ENCODE data around the gene EML1.

EML1 gene

DNA sequence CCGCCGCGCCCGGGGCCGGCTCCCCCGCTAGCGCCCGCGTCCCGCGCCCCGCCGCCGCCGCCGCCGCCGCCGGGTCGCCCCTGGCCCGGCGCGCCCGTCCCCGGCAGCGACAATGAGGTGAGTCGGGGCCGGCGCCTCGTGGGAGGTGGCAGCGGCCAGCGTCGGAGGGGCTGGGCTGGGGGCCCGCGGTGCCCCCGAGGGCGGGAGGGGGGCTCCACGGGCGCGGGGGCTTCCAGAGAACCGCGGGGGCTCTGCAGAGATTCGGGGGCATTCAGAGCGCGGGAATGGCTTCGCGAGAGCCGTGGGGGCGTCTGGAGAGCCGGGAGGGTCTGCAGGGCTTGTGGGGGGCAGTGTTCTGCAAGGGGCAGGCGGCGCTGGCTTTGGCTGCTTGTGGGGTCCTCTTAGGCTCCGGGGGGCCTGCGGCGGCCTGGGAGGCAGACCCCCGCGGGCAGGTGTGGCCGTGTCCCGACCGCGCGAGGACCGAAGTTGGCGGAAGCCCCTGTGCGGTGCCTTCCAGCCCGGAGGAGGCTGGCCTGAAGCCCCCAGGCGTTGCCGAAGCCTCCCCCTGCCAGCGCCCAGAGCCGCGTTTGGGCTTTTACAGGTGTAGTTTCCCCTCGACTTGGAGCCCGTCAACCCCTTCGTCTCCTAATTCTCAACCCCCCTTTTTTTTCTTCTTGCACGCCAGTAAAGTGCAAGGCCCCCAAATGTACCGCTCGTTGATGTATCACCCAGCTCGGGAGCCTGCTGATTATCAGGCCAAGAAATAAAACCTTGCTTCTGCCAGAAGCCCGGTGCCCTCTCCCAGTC is 178.9 kb downstream of the EML1 start:
- peak; percentile 43 to 55 for DNase-seq

GRCh38 chr14:99972748-99973466 is 179.7 kb downstream of the EML1 start:
- DNase-seq, result no peak

DNA sequence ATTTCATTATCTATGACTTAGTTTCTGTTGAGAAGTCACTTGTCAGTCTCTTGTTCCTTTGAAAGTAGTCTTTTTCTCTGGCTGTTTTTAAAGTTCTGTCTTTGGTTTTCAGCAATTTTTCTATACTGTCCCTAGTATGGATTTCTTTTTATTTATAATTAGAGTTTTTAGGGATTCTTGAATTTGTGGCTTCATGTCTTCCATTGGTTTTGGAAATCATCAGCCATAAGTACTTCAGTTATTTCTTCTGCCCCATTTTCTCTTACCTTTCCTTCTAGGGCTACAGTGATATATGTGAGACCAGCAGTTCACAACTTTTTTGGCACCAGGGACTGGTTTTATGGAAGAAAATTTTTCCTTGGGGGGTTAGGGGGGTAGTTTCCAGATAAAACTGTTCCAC is 182.0 kb downstream of the EML1 start:
- no peak for DNase-seq

- no peak for DNase-seq
Measured at GRCh38 chr14:99976021-99976420, 182.8 kb downstream of the EML1 start.

GRCh38 chr14:99976681-99977080 is 183.5 kb downstream of the EML1 start:
- no peak for DNase-seq

DNA sequence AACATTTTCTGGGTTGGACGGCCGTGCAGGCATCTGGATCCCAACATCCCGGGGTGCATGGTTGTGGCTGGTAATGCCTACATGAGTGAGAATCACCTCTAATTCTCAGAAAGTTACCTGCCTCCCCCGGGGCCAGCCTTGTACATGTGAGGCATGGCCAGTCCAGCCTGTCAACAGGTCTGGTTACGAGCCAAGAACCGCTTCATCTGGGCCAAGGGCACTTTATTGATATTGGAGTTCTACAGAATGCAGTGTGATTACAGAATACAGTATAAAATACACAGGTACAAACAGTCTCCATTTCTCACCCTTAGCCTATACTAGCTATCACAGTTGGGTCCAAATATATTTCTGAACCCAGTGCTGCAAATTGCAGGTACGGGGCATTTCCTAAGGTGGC is 187.1 kb downstream of the EML1 start:
- no peak for DNase-seq

DNA sequence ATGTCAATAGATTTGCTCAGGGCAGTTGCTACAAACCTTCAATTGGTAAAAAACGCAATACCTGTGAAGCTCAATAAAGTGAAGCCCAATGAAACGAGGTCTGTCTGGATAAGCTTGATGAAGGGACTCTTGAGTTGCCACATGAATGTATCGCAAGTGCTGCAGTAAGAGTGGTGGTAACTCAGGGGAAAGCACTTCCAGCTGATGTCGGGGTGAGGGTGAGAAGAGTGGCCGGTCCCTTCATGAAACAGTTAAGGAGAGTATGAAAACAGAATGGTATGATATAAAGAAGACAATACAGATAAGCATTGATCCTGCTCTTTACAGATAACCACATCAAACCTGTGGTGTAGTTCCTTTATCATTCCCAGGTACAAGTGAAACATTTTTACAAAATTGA is 188.6 kb downstream of the EML1 start:
- no peak for DNase-seq

DNA sequence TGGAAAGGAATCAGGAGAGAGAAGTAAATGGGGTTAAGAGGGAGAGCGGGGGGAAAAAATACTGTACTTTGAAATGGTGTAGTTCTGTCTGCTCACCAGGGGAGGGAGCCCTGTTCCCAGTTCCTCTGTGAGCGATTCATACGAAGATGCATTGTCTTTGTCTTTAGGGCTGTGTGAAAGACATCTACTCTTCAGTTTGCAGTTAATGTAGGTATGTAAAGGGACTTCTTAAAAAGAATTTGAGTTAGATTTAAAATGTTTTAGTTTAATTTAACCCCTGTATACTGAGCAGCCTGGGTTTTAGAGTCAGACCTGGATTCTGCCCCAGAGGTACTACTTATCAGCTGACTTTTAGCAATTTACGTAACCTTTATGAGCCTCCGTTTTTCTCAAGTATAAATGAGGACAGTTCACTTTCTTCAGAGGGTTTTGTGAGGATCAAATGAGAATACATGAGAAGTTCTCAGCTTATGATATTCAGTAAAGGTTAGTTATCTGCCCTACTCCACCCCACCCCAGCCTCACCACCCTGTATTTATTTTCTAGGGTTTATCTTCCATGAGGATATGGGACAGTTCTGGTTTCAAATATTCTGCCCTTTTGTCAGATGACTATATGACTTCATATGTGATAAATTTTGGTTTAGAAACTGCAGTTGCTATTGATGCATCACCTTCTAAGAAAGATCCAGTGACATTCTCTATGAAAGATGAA is 189.5 kb downstream of the EML1 start:
- peak; percentile 59 to 70 for DNase-seq

- DNase-seq, result no peak
Measured at GRCh38 chr14:99983251-99984015, 190.2 kb downstream of the EML1 start.

- DNase-seq, result no peak
Measured at GRCh38 chr14:99984036-99984435, 190.8 kb downstream of the EML1 start.

DNA sequence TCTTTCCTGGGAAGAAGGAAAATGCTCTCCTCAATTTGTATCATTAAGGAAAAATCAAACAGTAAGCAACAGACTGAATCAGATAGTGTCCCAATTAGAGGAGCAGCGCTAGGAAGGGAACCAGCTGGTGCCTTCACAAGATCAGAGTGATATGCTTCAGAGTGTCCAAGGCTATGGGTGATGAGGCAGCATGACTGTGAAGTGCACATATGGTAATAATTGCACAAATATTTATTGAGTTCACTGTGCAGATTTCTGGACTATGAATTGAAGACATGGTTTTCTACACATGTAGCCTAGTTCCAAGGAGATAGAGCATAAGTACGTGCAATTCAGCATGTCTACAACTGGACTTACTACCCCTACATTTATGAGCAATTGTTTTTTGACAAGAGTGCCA is 193.2 kb downstream of the EML1 start:
- no peak for DNase-seq

DNA sequence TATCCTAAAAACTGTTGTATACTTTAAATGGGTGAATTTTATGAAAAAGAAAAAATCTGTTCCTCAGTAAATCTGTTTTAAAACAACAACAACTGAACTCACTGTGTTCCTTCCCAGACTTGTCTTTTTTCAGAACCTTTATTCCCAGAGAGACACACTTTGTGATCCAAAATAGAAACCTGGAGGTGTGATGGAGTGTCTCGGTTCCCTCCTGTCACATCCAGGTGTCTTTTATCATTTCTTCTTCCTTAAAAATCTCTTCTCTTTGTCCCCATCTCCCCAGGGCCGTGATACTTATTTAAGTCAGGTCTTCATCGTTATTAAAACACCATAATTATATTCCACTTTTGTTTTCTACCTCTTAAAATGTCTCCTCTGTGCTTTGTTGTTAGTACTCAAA is 195.8 kb downstream of the EML1 start:
- DNase-seq, result no peak

DNA sequence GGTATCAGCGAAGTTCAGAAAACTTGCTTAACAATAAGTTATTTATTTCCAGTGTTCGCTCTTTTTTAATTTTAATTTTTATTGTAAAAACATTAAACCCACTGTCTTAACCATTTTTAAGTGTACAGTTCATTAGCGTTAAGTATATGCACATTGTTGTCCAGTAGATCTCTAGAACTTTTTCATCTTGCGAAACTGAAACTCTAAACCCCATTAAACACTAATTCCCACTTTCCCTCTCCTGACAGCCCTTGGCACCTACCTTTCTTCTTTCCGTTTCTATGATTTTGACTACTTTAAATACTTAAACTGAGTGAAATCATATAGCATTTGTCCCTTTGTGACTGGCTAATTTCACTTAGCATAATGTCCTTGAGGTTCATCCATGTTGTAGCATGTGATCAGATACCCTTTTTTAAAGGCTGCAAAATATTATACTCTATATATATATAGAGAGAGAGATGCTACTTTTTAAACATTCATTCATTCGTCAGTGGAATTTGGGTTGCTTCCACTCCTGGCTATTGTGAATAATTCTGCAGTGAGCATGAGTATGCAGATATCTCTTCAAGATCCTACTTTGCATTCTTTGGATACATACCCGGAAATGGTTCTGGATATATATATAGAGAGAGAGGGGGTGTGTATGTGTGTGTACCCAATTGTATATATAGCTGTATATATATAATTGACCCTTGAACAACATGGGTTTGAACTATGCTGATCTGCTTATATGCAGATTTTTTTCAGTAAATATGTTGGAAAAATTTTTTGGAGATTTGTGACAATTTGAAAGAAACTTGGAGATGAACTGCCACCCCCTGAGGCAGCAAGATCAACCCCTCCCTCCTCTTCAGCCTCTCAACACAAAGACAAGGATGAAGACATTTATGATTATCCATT is 197.3 kb downstream of the EML1 start:
- no peak for DNase-seq

DNA sequence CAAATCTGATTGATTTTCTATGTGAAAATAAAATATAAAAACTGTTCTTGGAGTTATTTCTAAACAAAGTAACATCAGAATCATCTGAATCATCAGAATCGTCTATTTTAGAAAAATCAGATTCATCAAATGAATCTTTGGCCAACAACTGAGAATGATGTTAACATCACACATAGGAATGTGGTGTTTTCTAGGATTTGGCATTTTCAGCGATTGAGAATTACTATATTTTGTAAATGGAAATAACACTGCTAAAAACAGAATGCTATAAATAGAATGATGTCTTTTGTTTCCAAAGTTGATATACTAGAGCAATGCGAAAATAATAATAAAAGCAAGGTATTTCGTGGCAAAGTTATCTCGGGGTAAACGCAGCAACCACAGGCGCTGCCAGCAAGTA is 198.1 kb downstream of the EML1 start:
- DNase-seq, result no peak
